ENCODE measurements around the gene TNNC2.

TNNC2 gene

DNA sequence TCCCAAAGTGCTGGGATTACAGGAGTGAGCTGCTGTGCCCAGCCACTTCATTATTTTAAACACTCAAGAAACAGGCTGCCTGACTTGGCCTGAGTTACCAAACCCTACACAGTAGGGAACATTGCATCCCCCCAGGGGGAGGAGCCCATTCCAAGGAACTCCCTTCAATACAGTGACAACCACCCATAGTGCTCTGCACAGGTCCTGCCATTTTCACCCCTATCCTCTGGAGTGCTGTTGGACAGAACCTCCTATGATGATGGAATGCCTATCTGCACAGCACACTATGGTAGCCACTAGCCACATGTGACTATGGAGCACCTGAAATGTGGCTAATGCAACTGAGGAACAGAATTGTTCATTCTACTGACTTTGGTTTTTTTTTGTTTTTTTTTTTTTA is 18.3 kb upstream of the TNNC2 start:
- Histone ChIP-seq H3K4me3 (ENCODE audit: extremely low read depth, insufficient read depth, low read length, poor library complexity, severe bottlenecking) (no peak overlapping the region), H3K9me3 (ENCODE audit: control insufficient read depth, low read length) (no peaks in the 10 kb centered on the region), H3K36me3 (ENCODE audit: control insufficient read depth, insufficient read depth, low read length) (peaks cover 63% of the 10 kb centered on the region), H3K27ac (ENCODE audit: low read depth, low read length, severe bottlenecking) (no peak overlapping the region), H3K4me1 (ENCODE audit: control insufficient read depth, insufficient read depth, low read length, poor library complexity, severe bottlenecking) (no peaks in the 10 kb centered on the region)

DNA sequence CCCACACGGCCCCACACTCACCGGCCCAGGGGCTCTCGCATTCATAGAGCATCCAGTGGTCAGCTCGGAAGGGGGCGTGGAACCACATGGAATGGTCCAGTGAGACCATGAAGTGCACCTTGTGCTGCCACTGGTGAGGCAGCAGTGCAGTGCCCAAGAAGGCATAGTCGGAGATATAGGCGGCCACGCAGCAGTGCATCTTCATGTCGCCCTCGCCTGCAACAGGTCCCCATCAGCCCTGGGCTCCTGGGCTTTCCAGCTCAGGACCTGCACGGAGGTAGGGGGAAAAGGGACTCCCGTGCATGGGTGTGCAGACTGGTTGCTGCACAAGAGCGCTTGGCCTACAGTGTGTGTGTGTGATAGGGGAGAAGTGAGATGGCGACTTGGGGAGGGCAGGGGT is 16.4 kb upstream of the TNNC2 start:
- Histone ChIP-seq H3K9me3 (ENCODE audit: control insufficient read depth, low read length) (no peaks in the 10 kb centered on the region), H3K4me1 (ENCODE audit: control insufficient read depth, insufficient read depth, low read length, poor library complexity, severe bottlenecking) (no peaks in the 10 kb centered on the region), H3K27ac (ENCODE audit: low read depth, low read length, severe bottlenecking) (no peak overlapping the region), H3K4me3 (ENCODE audit: extremely low read depth, insufficient read depth, low read length, poor library complexity, severe bottlenecking) (no peak overlapping the region), H3K36me3 (ENCODE audit: control insufficient read depth, insufficient read depth, low read length) (peaks cover 65% of the 10 kb centered on the region)
- 95 to 96% methylated on average over 10 to 13 of the region's 14 CpGs for WGBS, 2 experiments (ENCODE audit: insufficient coverage in 2 of 2)

DNA sequence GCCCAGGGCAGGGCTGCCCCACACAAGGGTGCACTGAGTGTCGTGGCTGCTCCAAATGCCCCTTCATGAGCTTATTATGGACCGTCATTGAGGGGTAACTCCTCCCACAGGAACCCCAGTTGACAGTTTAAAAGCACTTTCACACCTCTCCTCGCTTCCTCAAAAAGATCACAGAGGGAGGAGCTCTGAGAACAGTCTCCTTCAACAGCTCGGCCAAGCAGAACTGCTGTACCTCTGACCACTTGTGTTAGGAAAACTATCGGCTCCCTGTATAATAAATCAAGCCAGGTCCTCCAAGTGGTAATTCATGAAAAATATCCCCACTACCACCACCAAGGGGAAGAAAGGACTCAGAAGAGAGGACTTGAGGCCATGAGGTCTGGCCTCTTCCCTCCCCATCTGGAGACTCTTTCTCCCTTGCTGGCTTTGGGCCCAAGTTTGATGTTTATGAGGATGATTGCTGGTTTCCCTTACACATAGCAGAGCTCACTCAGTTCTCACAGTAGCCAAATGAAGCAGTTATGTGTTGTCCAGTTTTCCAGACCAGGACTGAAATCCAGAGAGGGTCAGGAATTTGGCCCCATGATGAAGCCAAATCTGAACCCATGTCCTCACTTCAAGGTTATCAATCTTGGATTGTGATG is 15.2 kb upstream of the TNNC2 start:
- Histone ChIP-seq H3K4me3 (ENCODE audit: extremely low read depth, insufficient read depth, low read length, poor library complexity, severe bottlenecking) (no peak overlapping the region), H3K9me3 (ENCODE audit: control insufficient read depth, low read length) (no peaks in the 10 kb centered on the region), H3K27ac (ENCODE audit: low read depth, low read length, severe bottlenecking) (no peak overlapping the region), H3K4me1 (ENCODE audit: control insufficient read depth, insufficient read depth, low read length, poor library complexity, severe bottlenecking) (no peaks in the 10 kb centered on the region), H3K36me3 (ENCODE audit: control insufficient read depth, insufficient read depth, low read length) (peaks cover 70% of the 10 kb centered on the region)
- WGBS, 2 experiments (ENCODE audit: insufficient coverage in 2 of 2): 89 to 92% methylated on average over 4 to 5 of the region's 5 CpGs

DNA sequence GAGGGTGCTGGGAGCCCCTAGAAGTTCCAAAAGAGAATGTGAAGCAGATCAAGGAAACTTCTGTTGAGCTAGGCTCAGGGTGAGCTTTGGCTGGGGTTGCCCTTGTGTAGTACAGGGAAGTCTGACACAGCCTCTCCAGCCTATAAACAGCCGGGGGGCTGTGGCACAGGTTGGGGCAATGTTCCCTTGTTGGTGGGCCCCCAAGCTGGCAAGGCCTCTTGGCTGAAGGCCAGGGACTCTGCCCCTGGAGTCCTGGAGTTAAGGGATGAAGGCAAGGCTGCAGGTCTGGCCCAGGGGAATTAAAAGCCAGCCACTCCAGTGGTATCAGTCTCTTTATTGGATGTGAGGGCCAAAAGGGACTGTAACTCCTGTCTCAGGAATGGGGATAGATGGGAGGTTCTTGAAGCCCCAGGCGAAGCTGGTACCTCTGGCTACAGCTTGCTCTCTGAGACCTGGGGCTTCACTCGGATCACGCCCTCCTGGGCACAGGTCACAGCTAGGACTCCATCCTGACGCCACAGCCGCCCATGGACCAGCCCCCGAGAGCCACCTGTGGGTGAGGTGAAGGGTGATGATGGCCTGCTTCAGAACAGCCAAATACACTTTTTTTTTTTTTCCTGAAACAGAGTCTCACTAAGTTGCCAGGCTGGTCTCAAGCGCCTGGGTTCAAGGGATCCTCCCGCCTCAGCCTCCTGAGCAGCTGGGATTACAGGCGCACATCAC is 14.5 kb upstream of the TNNC2 start:
- WGBS, 2 experiments (ENCODE audit: insufficient coverage in 2 of 2): 95 to 100% methylated on average over 4 to 6 of the region's 10 CpGs
- peaks cover 5% of the 10 kb centered on the region for H3K4me1 ChIP-seq (ENCODE audit: control insufficient read depth, insufficient read depth, low read length, poor library complexity, severe bottlenecking)
- H3K36me3 ChIP-seq (ENCODE audit: control insufficient read depth, insufficient read depth, low read length): peaks cover 68% of the 10 kb centered on the region
- no peaks in the 10 kb centered on the region for H3K9me3 ChIP-seq (ENCODE audit: control insufficient read depth, low read length)
- H3K4me3 ChIP-seq (ENCODE audit: extremely low read depth, insufficient read depth, low read length, poor library complexity, severe bottlenecking): no peak overlapping the region
- no peak overlapping the region for H3K27ac ChIP-seq (ENCODE audit: low read depth, low read length, severe bottlenecking)

DNA sequence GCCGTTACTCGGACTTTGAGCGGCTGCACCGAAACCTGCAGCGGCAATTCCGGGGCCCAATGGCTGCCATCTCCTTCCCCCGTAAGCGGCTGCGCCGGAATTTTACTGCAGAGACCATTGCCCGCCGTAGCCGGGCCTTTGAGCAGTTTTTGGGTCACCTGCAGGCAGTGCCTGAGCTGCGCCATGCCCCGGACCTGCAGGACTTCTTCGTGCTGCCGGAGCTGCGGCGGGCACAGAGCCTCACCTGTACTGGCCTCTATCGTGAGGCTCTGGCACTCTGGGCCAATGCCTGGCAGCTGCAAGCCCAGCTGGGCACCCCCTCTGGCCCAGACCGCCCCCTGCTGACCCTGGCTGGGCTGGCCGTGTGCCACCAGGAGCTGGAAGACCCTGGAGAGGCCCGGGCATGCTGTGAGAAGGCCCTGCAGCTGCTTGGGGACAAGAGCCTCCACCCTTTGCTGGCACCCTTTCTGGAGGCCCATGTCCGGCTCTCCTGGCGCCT is 13.6 kb upstream of the TNNC2 start:
- Histone ChIP-seq H3K27ac (ENCODE audit: low read depth, low read length, severe bottlenecking) (no peak overlapping the region), H3K9me3 (ENCODE audit: control insufficient read depth, low read length) (no peaks in the 10 kb centered on the region), H3K36me3 (ENCODE audit: control insufficient read depth, insufficient read depth, low read length) (peaks cover 63% of the 10 kb centered on the region), H3K4me1 (ENCODE audit: control insufficient read depth, insufficient read depth, low read length, poor library complexity, severe bottlenecking) (peaks cover 6% of the 10 kb centered on the region), H3K4me3 (ENCODE audit: extremely low read depth, insufficient read depth, low read length, poor library complexity, severe bottlenecking) (no peak overlapping the region)
- WGBS, 2 experiments (ENCODE audit: insufficient coverage in 2 of 2): 91 to 95% methylated on average over 21 to 23 of the region's 25 CpGs

DNA sequence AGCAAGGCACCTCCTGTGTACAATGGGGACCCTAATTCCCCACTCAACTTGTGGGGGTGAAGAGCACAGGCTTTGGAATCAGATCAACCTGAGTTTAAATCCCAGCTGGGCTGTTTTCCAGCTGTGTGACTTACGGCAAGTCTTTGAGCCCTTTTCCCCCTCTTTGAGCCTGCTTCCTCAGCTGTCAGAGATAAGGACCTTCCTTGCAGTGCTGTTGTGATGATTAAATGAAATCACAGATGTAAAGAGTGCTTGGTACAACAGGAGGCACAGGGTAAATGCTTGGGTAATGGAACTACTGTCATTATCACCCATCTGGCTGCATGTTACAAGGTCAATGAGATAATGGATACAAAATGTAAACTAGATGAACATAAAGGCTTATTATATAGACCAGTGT is 9.7 kb upstream of the TNNC2 start:
- H3K4me3 ChIP-seq (ENCODE audit: extremely low read depth, insufficient read depth, low read length, poor library complexity, severe bottlenecking): no peak overlapping the region
- no peaks in the 10 kb centered on the region for H3K9me3 ChIP-seq (ENCODE audit: control insufficient read depth, low read length)
- 75 to 83% methylated on average over 1 of the region's 1 CpG for WGBS, 2 experiments (ENCODE audit: insufficient coverage in 2 of 2)
- H3K36me3 ChIP-seq (ENCODE audit: control insufficient read depth, insufficient read depth, low read length): peaks cover 32% of the 10 kb centered on the region
- peaks cover 12% of the 10 kb centered on the region for H3K4me1 ChIP-seq (ENCODE audit: control insufficient read depth, insufficient read depth, low read length, poor library complexity, severe bottlenecking)
- peak overlapping the region; percentile 29 for H3K27ac ChIP-seq (ENCODE audit: low read depth, low read length, severe bottlenecking)

DNA sequence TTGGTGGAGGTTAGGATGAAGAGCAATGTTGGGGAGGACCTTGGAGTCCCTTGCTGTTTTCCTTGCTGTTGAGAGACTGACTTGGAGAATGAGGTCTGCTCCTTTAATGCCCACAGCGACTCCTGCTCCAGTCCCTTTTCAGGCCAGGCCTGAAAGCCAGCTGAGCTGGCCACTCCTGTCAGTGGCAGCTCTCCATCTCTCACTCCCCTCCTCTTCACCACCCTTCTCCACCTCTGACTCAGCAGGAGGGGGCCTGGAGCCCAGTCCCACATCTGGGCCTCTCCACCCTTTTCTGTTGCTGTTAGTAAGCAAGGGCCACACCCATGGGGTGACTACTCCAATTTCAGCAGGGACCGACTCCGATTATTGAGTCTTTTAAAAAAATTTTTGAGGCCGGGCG is 8.7 kb upstream of the TNNC2 start:
- Histone ChIP-seq H3K27ac (ENCODE audit: low read depth, low read length, severe bottlenecking) (no peak overlapping the region), H3K9me3 (ENCODE audit: control insufficient read depth, low read length) (no peaks in the 10 kb centered on the region), H3K4me3 (ENCODE audit: extremely low read depth, insufficient read depth, low read length, poor library complexity, severe bottlenecking) (no peak overlapping the region), H3K36me3 (ENCODE audit: control insufficient read depth, insufficient read depth, low read length) (peaks cover 26% of the 10 kb centered on the region), H3K4me1 (ENCODE audit: control insufficient read depth, insufficient read depth, low read length, poor library complexity, severe bottlenecking) (peaks cover 12% of the 10 kb centered on the region)
- 89 to 100% methylated on average over 4 to 5 of the region's 5 CpGs for WGBS, 2 experiments (ENCODE audit: insufficient coverage in 2 of 2)

DNA sequence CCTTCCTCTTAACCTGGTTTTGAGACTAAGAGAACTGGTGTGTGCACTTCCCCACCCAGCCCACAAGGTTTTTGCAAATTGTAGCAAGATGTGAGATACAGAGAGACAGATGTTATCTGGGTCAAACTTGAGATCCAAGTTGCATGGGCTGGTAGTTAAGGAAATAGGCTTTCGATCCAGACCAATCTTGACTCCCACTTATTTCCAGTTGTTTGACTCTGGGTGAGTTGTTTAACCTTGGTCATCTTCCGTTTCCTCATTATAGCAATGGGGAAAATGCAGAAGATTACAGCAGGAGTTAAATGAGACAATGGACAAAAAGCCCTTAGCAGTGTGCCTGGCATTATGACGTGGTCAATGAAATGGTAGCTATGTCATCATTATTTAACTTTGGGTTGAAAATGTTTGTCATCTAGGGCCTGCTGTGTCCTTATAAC is 8.2 kb upstream of the TNNC2 start:
- H3K4me1 ChIP-seq (ENCODE audit: control insufficient read depth, insufficient read depth, low read length, poor library complexity, severe bottlenecking): peaks cover 12% of the 10 kb centered on the region
- no peaks in the 10 kb centered on the region for H3K9me3 ChIP-seq (ENCODE audit: control insufficient read depth, low read length)
- no peak overlapping the region for H3K27ac ChIP-seq (ENCODE audit: low read depth, low read length, severe bottlenecking)
- 83 to 100% methylated on average over 2 to 3 of the region's 3 CpGs for WGBS, 2 experiments (ENCODE audit: insufficient coverage in 2 of 2)
- no peak overlapping the region for H3K4me3 ChIP-seq (ENCODE audit: extremely low read depth, insufficient read depth, low read length, poor library complexity, severe bottlenecking)
- H3K36me3 ChIP-seq (ENCODE audit: control insufficient read depth, insufficient read depth, low read length): peaks cover 22% of the 10 kb centered on the region

DNA sequence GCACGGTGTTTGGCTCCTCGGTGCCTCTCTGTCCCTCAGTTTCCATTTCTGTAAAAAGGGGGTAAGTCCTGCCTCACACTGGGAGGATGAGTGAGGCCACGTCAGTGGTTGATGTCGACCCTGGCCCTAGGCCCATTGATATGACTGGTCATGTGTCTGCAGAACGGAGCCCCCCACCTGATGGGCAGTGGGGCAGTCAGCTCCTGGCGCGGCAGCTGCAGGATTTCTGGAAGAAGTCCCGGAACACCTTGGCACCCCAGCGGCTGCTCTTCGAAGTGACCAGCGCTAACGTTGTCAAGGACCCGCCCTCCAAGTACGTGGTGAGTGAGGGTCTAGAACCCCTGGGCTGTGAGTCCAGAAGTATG is 7.7 kb upstream of the TNNC2 start:
- 93 to 96% methylated on average over 12 to 14 of the region's 14 CpGs for WGBS, 2 experiments (ENCODE audit: insufficient coverage in 2 of 2)

DNA sequence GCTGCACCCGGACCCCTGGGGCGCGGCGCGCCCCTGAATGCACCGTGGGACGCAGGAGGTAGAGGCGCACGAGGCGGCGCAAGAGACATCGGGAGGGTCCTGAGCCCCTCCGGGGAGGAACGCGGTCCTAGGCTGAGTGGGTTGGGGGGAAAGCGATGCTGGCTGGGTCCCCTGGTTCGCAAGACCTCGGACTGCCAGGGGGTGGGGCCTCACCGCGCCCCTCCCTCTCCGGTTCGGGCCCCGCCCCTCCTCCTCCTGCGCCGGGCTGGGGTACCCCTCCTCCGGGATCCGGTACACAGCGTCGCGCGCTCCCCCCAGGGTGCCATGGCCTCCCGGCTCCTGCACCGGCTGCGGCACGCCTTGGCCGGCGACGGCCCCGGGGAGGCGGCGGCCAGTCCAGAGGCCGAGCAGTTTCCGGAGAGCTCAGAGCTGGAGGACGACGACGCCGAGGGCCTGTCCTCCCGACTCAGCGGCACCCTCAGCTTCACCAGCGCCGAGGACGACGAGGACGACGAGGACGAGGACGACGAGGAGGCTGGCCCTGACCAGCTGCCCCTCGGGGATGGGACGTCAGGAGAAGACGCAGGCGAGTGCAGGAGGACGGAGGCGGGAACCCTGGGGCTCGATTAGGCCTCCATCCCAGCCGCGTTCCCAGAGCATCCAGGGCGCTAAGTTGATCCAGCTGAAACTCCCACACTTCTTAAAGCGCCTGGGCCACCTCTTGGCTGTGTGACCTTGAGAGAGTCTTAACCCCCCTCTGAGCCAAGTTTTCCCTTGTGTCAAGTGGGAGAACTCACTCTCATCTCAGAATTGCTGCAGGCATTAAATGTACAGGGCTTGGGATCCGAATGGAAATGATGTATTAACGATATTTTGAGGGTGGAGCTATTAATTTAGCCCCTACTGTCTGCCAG is 7.0 kb upstream of the TNNC2 start:
- WGBS, 2 experiments (ENCODE audit: insufficient coverage in 2 of 2): 9 to 13% methylated on average over 53 to 67 of the region's 71 CpGs
- H3K27ac ChIP-seq (ENCODE audit: low read depth, low read length, severe bottlenecking): peak overlapping the region; percentile 76
- peaks cover 18% of the 10 kb centered on the region for H3K36me3 ChIP-seq (ENCODE audit: control insufficient read depth, insufficient read depth, low read length)
- peaks cover 12% of the 10 kb centered on the region for H3K4me1 ChIP-seq (ENCODE audit: control insufficient read depth, insufficient read depth, low read length, poor library complexity, severe bottlenecking)
- H3K4me3 ChIP-seq (ENCODE audit: extremely low read depth, insufficient read depth, low read length, poor library complexity, severe bottlenecking): peak overlapping the region; percentile 64
- no peaks in the 10 kb centered on the region for H3K9me3 ChIP-seq (ENCODE audit: control insufficient read depth, low read length)

More for the DNA sequence above, 7.7 kb upstream of the TNNC2 start:
- Histone ChIP-seq H3K36me3 (ENCODE audit: control insufficient read depth, insufficient read depth, low read length) (peaks cover 18% of the 10 kb centered on the region), H3K27ac (ENCODE audit: low read depth, low read length, severe bottlenecking) (no peak overlapping the region), H3K4me3 (ENCODE audit: extremely low read depth, insufficient read depth, low read length, poor library complexity, severe bottlenecking) (peak overlapping the region; percentile 64), H3K9me3 (ENCODE audit: control insufficient read depth, low read length) (no peaks in the 10 kb centered on the region), H3K4me1 (ENCODE audit: control insufficient read depth, insufficient read depth, low read length, poor library complexity, severe bottlenecking) (peaks cover 12% of the 10 kb centered on the region)
